ENCODE data around the gene EME2. TPM values are rescaled to one million over a fixed set of nuclear protein-coding genes. Genes with fewer than 3 reads are reported as not detected.

Gene EME2
- total and polyA plus RNA-seq, 2 donors from 2014 or later = 5.1 to 23.8 TPM

- H3K9me3 ChIP-seq (ENCODE audit: control insufficient read depth in 2 of 3, insufficient read depth in 1 of 3, low read length in 3 of 3) = no peaks in the 10 kb centered on the region
- intact Hi-C loops (cut with DNase I) = no loop called here
- no peaks in the 10 kb centered on the region for H3K27me3 ChIP-seq (ENCODE audit: control insufficient read depth, insufficient read depth, low read length)
- H3K27ac ChIP-seq (ENCODE audit: low read depth in 2 of 2, low read length in 2 of 2) = no peak overlapping the region
- no peaks in the 10 kb centered on the region for H3K4me1 ChIP-seq (ENCODE audit: control insufficient read depth in 2 of 3, insufficient read depth in 2 of 3, low read depth in 1 of 3, low read length in 3 of 3)
- TF ChIP-seq CTCF (IDR thresholded peaks at IDR 0.05; ENCODE audit: borderline replicate concordance, extremely low read depth, insufficient read depth) = no peak
- FAIRE-seq = no peak
- H3K36me3 ChIP-seq (ENCODE audit: control insufficient read depth in 2 of 3, insufficient read depth in 3 of 3, low read length in 3 of 3) = peaks cover 0 to 6% (median 5%) of the 10 kb centered on the region in 3 donors
- H3K9ac ChIP-seq (ENCODE audit: low read length in 3 of 3) = no peak overlapping the region
- H3K4me3 ChIP-seq (ENCODE audit: low read length in 3 of 3) = no peak overlapping the region
- no peak for DNase-seq
Measured at GRCh38 chr16:1757714-1758461, 14.7 kb upstream of the EME2 start.

- Histone ChIP-seq H3K9me3 (ENCODE audit: control insufficient read depth in 2 of 3, insufficient read depth in 1 of 3, low read length in 3 of 3) (no peaks in the 10 kb centered on the region), H3K27me3 (ENCODE audit: control insufficient read depth, insufficient read depth, low read length) (no peaks in the 10 kb centered on the region), H3K4me3 (ENCODE audit: low read length in 3 of 3) (no peak overlapping the region), H3K9ac (ENCODE audit: low read length in 3 of 3) (no peak overlapping the region), H3K36me3 (ENCODE audit: control insufficient read depth in 2 of 3, insufficient read depth in 3 of 3, low read length in 3 of 3) (peaks cover 0 to 7% (median 6%) of the 10 kb centered on the region in 3 donors), H3K27ac (ENCODE audit: low read depth in 2 of 2, low read length in 2 of 2) (no peak overlapping the region), H3K4me1 (ENCODE audit: control insufficient read depth in 2 of 3, insufficient read depth in 2 of 3, low read depth in 1 of 3, low read length in 3 of 3) (no peaks in the 10 kb centered on the region)
- intact Hi-C loops (cut with DNase I) = no loop called here
- DNase-seq (no peak), FAIRE-seq (no peak)
- no peak for TF ChIP-seq CTCF (IDR thresholded peaks at IDR 0.05; ENCODE audit: borderline replicate concordance, extremely low read depth, insufficient read depth)
Measured at GRCh38 chr16:1758923-1759322, 13.7 kb upstream of the EME2 start.

- DNase-seq (no peak), FAIRE-seq (no peak)
- intact Hi-C loops (cut with DNase I) = no loop called here
- no peak overlapping the region for H3K4me3 ChIP-seq (ENCODE audit: low read length in 3 of 3)
- peaks cover 0 to 7% (median 6%) of the 10 kb centered on the region in 3 donors for H3K36me3 ChIP-seq (ENCODE audit: control insufficient read depth in 2 of 3, insufficient read depth in 3 of 3, low read length in 3 of 3)
- H3K27ac ChIP-seq (ENCODE audit: low read depth in 2 of 2, low read length in 2 of 2) = no peak overlapping the region
- H3K9me3 ChIP-seq (ENCODE audit: control insufficient read depth in 2 of 3, insufficient read depth in 1 of 3, low read length in 3 of 3) = no peaks in the 10 kb centered on the region
- no peak for TF ChIP-seq CTCF (IDR thresholded peaks at IDR 0.05; ENCODE audit: borderline replicate concordance, extremely low read depth, insufficient read depth)
- H3K27me3 ChIP-seq (ENCODE audit: control insufficient read depth, insufficient read depth, low read length) = no peaks in the 10 kb centered on the region
- H3K4me1 ChIP-seq (ENCODE audit: control insufficient read depth in 2 of 3, insufficient read depth in 2 of 3, low read depth in 1 of 3, low read length in 3 of 3) = no peaks in the 10 kb centered on the region
- H3K9ac ChIP-seq (ENCODE audit: low read length in 3 of 3) = no peak overlapping the region
Measured at GRCh38 chr16:1759511-1759910, 13.1 kb upstream of the EME2 start.

All from kidney (tissue), 14 donors.